Tibial nerve (tissue), 4 donors: ENCODE data around the gene FST.

ENCODE experiments used
- EP300 ChIP-seq, 2 donors: sonication (generic); formaldehyde crosslinking; IDR thresholded peaks; one replicate each; pipeline ENCODE4 v1.6.1; 2017; ENCODE audit warnings: antibody characterized with exemption in 2 of 2, mild to moderate bottlenecking in 1 of 2
- POLR2A ChIP-seq, 2 donors: fragments of 450-650 bp; IDR thresholded peaks; one replicate each; pipeline ENCODE4 v1.6.1; 2017; ENCODE audit warnings: antibody characterized with exemption in 2 of 2, mild to moderate bottlenecking in 2 of 2, moderate library complexity in 2 of 2
- TF ChIP-seq, protein P1 (sequence below), 5 experiments: fragments of 200-600 bp in 3 of 5; fragments of 450-650 bp in 2 of 5; sonication (generic) in 3 of 5; IDR thresholded peaks; one replicate each; pipeline ENCODE4 v1.5.1; 2016 to 2019; ENCODE audit warnings: antibody characterized with exemption in 5 of 5, mild to moderate bottlenecking in 3 of 5, moderate library complexity in 2 of 5

DNA sequence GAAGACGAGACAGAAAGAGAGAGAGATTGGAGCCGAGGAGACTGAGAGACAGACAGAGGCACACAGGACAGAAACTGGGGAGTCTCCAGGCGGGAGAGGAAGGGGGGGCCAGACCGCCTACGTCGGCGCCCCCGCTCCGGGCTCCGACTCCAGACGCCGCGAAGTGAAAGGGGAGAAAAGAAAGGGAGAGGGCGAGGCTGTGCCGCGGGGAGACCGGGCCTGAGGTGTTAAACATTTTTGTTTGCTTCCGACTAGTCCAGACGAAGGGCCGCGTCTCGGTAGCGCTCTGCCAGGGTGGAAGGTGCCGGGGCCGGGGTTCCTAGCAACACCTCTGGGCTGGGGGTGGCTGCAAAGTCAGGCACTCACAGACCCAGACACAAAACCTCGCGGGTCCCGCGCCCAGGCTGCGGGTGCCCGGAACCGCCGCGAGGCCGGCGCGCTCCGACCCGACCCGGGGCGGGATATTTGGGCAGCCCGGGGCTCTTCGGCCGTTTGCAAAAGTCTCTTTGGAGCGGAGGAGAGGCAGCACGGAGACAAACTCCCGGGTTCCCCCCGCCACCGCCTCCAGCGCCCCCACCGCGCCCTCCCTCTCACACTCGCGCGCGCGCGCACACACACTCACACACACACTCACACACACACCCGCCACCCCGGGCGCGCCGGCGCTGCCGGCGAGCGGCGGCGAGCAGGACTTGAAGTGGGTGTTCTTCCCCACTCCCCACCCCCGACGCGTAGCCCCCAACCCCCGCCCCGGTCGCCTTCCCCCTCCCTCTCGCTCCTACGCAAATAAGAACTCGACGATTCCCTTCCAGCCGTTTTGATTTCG is 626 bp upstream of the FST start:
- TF ChIP-seq, protein P1, sequence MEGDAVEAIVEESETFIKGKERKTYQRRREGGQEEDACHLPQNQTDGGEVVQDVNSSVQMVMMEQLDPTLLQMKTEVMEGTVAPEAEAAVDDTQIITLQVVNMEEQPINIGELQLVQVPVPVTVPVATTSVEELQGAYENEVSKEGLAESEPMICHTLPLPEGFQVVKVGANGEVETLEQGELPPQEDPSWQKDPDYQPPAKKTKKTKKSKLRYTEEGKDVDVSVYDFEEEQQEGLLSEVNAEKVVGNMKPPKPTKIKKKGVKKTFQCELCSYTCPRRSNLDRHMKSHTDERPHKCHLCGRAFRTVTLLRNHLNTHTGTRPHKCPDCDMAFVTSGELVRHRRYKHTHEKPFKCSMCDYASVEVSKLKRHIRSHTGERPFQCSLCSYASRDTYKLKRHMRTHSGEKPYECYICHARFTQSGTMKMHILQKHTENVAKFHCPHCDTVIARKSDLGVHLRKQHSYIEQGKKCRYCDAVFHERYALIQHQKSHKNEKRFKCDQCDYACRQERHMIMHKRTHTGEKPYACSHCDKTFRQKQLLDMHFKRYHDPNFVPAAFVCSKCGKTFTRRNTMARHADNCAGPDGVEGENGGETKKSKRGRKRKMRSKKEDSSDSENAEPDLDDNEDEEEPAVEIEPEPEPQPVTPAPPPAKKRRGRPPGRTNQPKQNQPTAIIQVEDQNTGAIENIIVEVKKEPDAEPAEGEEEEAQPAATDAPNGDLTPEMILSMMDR (IDR thresholded peaks at IDR 0.05): no peak
- TF ChIP-seq POLR2A (IDR thresholded peaks at IDR 0.05) (no peak), EP300 (IDR thresholded peaks at IDR 0.05) (peak in 1 of 2 donors; percentile 33)
